GM12892 (cell line): ENCODE data around the gene FNIP2.
"Not testable (repeated sequence)": the region's sequence is repeated elsewhere in the genome, so short reads cannot be mapped to it uniquely, and the experiment has no call there.

Experiments
- DNase-seq: peaks from one replicate; pipeline ENCODE4 v3.0.0; 2011; ENCODE audit not compliant: insufficient read length
- FAIRE-seq: peaks from 2 replicates; lab custom pipeline; 2011; peaks lifted over from hg19 to GRCh38; lab: Jason Lieb, UNC
- POLR2A ChIP-seq: IDR thresholded peaks from 2 replicates; pipeline ENCODE4 v1.6.1; 2011; ENCODE audit warnings: low read depth, low read length, control low read depth
- POLR2AphosphoS5 ChIP-seq: IDR thresholded peaks from 2 replicates; pipeline ENCODE4 v1.6.1; 2011; ENCODE audit warnings: low read depth, low read length, control low read depth
- TAF1 ChIP-seq: IDR thresholded peaks from 2 replicates; pipeline ENCODE4 v1.6.1; 2011; ENCODE audit warnings: low read depth, mild to moderate bottlenecking, control low read depth, low read length, borderline replicate concordance

FNIP2 gene

GRCh38 chr4:158799856-158800255 lies 31.0 kb downstream of the FNIP2 start:
- TF ChIP-seq POLR2AphosphoS5 (no peak), POLR2A (no peak), TAF1 (no peak)
- FAIRE-seq: no peak
- no peak for DNase-seq

GRCh38 chr4:158801066-158801465 lies 32.2 kb downstream of the FNIP2 start:
- no peak for FAIRE-seq
- no peak for TF ChIP-seq POLR2AphosphoS5
- no peak for TF ChIP-seq POLR2A
- no peak for TF ChIP-seq TAF1
- DNase-seq: no peak

GRCh38 chr4:158801677-158802076 lies 32.9 kb downstream of the FNIP2 start:
- FAIRE-seq (no peak), DNase-seq (no peak)
- TF ChIP-seq TAF1 (no peak), POLR2A (no peak), POLR2AphosphoS5 (no peak)

- TF ChIP-seq TAF1: no peak
- no peak for TF ChIP-seq POLR2AphosphoS5
- no peak for TF ChIP-seq POLR2A
- DNase-seq (no peak), FAIRE-seq (no peak)
Measured at GRCh38 chr4:158802914-158803313, 34.1 kb downstream of the FNIP2 start.

DNA sequence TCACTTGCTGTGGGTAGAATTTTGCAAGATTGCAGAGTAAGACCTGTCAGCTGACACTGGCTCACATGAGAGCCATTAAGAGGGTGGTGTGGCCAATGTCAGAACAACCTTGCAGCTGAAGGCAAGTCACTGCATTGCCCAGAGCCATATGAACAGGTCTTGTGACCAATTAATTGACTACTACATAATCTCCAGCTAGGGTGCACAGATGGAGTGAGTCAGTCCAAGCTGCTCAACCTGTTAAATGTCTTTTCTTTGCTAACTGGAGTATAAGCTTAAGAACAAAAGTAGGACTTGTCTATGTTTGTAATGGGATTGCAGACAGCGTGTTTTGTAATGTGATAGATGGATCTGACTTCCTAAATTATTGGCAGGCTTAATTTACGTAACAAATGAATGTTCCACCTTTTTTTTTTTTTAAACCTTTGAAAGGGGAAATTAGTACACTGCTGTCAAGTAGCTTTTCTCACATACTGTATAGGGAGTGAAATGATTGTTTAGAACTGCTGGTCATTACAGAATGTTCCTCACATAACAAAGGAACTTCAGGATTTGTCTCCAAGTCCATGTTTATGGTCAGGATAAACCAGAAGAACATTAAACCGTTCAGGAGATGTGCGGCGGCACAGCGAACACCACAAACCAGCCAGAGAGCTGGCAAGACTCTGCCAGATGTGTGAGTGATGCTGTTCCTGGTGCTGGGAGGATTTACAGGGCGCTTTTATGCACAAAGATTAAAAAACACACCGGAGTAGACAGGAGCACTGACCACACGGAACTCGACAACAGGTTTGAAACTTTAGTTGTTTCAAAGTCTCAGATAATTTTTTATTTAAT lies 37.0 kb downstream of the FNIP2 start:
- DNase-seq: no peak
- no peak for FAIRE-seq

GRCh38 chr4:158807691-158808090 lies 38.9 kb downstream of the FNIP2 start:
- FAIRE-seq (no peak), DNase-seq (no peak)
- TF ChIP-seq TAF1 (no peak), POLR2A (no peak), POLR2AphosphoS5 (no peak)

More for the DNA sequence above, 37.0 kb downstream of the FNIP2 start:
- TF ChIP-seq TAF1 (no peak), POLR2A (no peak)

GRCh38 chr4:158808399-158808798 lies 39.6 kb downstream of the FNIP2 start:
- no peak for FAIRE-seq
- DNase-seq: no peak
- TF ChIP-seq POLR2AphosphoS5: no peak
- TF ChIP-seq TAF1: no peak
- no peak for TF ChIP-seq POLR2A

DNA sequence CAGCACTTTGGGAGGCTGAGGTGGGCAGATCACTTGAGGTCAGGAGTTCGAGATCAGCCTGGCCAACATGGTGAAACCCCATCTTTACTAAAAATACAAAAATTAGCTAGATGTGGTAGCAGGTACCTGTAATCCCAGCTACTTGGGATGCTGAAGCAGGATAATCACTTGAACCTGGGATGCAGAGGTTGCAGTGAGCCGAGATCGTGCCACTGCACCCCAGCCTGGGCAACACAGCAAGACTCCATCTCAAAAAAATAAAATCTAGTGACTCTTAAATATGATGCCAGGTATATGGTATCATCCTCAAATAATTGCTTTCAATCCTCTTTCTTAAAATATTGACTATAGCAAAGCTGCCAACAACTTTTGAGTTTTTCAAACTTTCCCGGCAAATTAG lies 40.4 kb downstream of the FNIP2 start:
- not testable (repeated sequence) for DNase-seq, FAIRE-seq

DNA sequence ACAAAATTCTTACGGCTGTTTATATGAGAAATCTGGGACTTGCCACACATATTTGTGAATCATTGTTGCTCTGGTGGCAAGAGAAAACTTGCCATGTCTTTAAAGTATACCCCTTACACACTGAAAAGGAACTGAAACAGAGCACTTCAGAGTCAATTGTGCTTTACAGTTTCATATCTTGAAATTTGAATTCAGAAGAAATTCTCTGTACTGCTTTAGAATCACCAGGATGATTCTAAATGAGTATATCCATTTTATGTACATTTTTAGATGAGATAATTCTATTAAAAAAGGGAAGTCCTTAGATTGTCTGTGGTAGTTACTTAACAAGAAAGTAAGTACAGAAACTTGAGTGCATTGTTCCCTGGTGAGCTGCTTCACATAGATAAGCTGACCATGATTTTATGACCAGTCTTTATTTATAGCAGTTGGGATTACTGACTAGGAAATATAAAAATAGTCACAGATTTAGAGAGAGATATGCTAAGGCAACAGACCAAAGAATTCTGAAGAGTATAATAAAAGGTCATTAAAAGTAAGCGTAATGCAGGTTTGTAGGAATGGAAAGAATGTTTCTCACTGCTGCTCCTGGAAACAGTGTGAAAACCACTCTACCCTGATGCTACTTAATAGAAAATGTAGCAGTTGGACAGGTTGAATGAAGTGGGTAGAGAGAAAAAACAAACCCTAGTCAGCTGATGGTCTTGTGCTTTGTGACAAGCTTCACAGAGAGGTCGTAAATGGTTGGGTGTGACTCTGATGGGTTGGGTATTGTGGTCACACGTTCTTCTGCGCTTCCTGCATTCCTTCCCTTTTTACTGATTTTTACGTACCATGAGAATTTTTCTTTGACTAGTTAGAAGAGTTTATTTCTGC lies 41.0 kb downstream of the FNIP2 start:
- TF ChIP-seq POLR2A (no peak), POLR2AphosphoS5 (no peak), TAF1 (no peak)
- DNase-seq: no peak
- FAIRE-seq: no peak

DNA sequence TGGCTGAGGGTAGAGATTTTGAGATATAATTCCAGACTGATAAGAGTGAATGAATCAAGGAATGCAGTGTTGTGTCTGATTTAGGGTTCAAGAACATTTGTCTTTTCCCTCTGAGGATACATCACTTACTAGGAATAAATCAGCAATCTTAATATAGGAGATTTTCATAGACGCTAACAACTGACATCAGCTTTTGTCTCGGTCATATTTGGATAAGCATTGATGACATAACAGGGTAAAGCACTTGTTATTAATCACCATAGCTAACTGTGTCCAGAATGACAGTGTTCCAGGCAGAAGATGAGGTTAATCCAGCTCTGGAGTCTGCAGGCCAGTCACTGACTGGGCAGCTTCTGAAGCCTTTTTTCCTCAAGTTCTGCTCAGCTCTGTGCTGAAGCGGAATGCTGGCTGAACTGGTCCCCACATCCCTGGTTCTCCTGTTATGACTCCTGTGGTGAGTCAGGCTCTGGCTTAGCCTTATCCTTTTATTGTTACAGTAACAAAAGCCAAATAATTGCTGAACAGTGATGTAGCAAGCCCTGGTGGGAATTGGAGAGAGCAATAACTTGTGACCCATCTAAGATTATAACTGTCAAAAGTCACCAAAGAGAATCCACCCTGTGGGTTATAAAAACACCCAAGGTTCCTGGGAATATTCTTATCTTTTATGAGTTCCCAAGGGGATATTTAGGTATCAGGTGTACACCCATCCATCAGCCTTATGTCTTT lies 41.8 kb downstream of the FNIP2 start:
- no peak for DNase-seq
- no peak for TF ChIP-seq POLR2AphosphoS5
- TF ChIP-seq TAF1: no peak
- no peak for TF ChIP-seq POLR2A
- FAIRE-seq: no peak

DNA sequence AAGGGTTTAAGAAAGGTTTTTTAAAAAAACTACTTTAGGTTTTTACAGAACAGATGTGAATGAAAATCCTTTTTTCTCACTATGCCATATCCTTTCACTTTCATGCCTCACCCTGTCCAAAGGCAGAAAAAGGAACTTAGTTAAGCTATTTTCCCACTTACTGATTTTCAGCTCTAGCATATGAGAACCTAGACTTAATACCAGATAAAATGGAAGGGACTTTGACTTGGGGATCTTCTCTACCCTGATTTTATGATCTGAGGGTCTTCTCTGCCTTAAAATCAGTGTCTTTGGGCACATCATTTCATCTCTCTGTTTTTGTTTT lies 42.4 kb downstream of the FNIP2 start:
- FAIRE-seq (no peak), DNase-seq (no peak)
- TF ChIP-seq TAF1 (no peak), POLR2A (no peak), POLR2AphosphoS5 (no peak)

DNA sequence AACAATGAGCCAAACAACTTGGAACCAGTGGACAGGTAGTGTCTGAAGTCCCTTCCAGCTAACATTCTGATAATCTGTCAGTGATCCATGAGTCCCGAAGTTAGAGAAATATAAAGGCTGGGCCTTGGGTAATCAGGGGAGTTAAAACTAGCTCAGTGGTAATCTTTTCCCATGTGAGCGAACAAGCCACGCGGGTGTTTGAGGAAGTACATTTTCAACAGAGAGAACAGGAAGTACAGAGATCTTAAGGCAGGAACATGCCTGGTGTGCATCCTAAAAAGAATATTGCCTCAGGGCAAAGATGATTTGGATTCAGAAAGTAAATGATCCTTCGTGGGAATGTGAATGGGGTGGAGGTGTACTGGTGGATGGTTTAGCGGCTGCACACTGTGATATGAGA lies 42.9 kb downstream of the FNIP2 start:
- no peak for TF ChIP-seq POLR2AphosphoS5
- no peak for TF ChIP-seq TAF1
- TF ChIP-seq POLR2A: no peak
- FAIRE-seq: peak; percentile 17
- no peak for DNase-seq
